ENCODE measurements around the gene ATXN1L. TPM values are rescaled to one million over a fixed set of nuclear protein-coding genes. Genes with fewer than 3 reads are reported as not detected.

Gene ATXN1L
- polyA plus RNA-seq, 1 donor (not counting 4 experiments of a cell fraction or from before 2014, with no cell fraction given): 12.8 TPM

GRCh38 chr16:71852561-71852960, 6.8 kb downstream of the ATXN1L start:
- Histone ChIP-seq H3K36me3 (ENCODE audit: control insufficient read depth in 2 of 2, extremely low read depth in 1 of 2, insufficient read depth in 2 of 2, low read length in 2 of 2) (peaks cover 36 to 43% of the 10 kb centered on the region in 2 experiments), H3K27ac (ENCODE audit: control insufficient read depth, insufficient read depth, low read length) (no peak overlapping the region)

GRCh38 chr16:71853413-71853812, 7.6 kb downstream of the ATXN1L start:
- DNase-seq (ENCODE audit: low read depth, low spot score) (no peak), FAIRE-seq (no peak)
- no peak overlapping the region for H2AFZ ChIP-seq (ENCODE audit: control insufficient read depth, low read length)
- H3K9me1 ChIP-seq (ENCODE audit: control insufficient read depth, extremely low read depth, insufficient read depth, low read length): peaks cover 4% of the 10 kb centered on the region
- H3K4me2 ChIP-seq (ENCODE audit: control insufficient read depth, extremely low read depth, insufficient read depth, low read depth, low read length): no peak overlapping the region
- dilution Hi-C loops (cut with MboI; ENCODE audit: extremely low pct_ligation_motif_present, low sequenced_read_pairs): no loop called here
- no peak overlapping the region for H3K9ac ChIP-seq (ENCODE audit: control insufficient read depth, extremely low read depth, insufficient read depth, low read length)
- H3K36me3 ChIP-seq (ENCODE audit: control insufficient read depth in 2 of 2, extremely low read depth in 1 of 2, insufficient read depth in 2 of 2, low read length in 2 of 2): peaks cover 36 to 43% of the 10 kb centered on the region in 2 experiments
- no peaks in the 10 kb centered on the region for H3K27me3 ChIP-seq (ENCODE audit: control insufficient read depth, extremely low read depth, insufficient read depth, low read length)
- peaks cover 3% of the 10 kb centered on the region for H4K20me1 ChIP-seq (ENCODE audit: control insufficient read depth, extremely low read depth, insufficient read depth, low read length)
- no peaks in the 10 kb centered on the region for H3K9me3 ChIP-seq (ENCODE audit: control insufficient read depth, low read depth, low read length)
- H3K4me1 ChIP-seq (ENCODE audit: control insufficient read depth, extremely low read depth, insufficient read depth, low read length): no peaks in the 10 kb centered on the region
- no peak overlapping the region for H3K4me3 ChIP-seq (ENCODE audit: control insufficient read depth in 2 of 3, extremely low read depth in 1 of 3, insufficient read depth in 2 of 3, low read depth in 1 of 3, low read length in 3 of 3)
- TF ChIP-seq, protein P1, sequence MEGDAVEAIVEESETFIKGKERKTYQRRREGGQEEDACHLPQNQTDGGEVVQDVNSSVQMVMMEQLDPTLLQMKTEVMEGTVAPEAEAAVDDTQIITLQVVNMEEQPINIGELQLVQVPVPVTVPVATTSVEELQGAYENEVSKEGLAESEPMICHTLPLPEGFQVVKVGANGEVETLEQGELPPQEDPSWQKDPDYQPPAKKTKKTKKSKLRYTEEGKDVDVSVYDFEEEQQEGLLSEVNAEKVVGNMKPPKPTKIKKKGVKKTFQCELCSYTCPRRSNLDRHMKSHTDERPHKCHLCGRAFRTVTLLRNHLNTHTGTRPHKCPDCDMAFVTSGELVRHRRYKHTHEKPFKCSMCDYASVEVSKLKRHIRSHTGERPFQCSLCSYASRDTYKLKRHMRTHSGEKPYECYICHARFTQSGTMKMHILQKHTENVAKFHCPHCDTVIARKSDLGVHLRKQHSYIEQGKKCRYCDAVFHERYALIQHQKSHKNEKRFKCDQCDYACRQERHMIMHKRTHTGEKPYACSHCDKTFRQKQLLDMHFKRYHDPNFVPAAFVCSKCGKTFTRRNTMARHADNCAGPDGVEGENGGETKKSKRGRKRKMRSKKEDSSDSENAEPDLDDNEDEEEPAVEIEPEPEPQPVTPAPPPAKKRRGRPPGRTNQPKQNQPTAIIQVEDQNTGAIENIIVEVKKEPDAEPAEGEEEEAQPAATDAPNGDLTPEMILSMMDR (optimal IDR thresholded peaks at IDR 0.05 in 1 of 3, IDR thresholded peaks at IDR 0.05 in 1 of 3, conservative IDR thresholded peaks at IDR 0.05 in 1 of 3; ENCODE audit: extremely low read depth in 1 of 3, insufficient read depth in 2 of 3, low read length in 3 of 3): no peak
- TF ChIP-seq EZH2 (IDR thresholded peaks at IDR 0.05; ENCODE audit: low read length): no peak
- peaks cover 20% of the 10 kb centered on the region for H3K79me2 ChIP-seq (ENCODE audit: control insufficient read depth, insufficient read depth, low read length)
- H3K27ac ChIP-seq (ENCODE audit: control insufficient read depth, insufficient read depth, low read length): no peak overlapping the region

More at GRCh38 chr16:71852561-71852960, 6.8 kb downstream of the ATXN1L start:
- TF ChIP-seq, protein P1 (optimal IDR thresholded peaks at IDR 0.05 in 1 of 3, IDR thresholded peaks at IDR 0.05 in 1 of 3, conservative IDR thresholded peaks at IDR 0.05 in 1 of 3; ENCODE audit: extremely low read depth in 1 of 3, insufficient read depth in 2 of 3, low read length in 3 of 3): no peak
- TF ChIP-seq EZH2 (IDR thresholded peaks at IDR 0.05; ENCODE audit: low read length): no peak
- Histone ChIP-seq H3K9me3 (ENCODE audit: control insufficient read depth, low read depth, low read length) (no peaks in the 10 kb centered on the region), H3K79me2 (ENCODE audit: control insufficient read depth, insufficient read depth, low read length) (peaks cover 26% of the 10 kb centered on the region), H3K4me1 (ENCODE audit: control insufficient read depth, extremely low read depth, insufficient read depth, low read length) (no peaks in the 10 kb centered on the region), H3K9me1 (ENCODE audit: control insufficient read depth, extremely low read depth, insufficient read depth, low read length) (peaks cover 4% of the 10 kb centered on the region), H3K27me3 (ENCODE audit: control insufficient read depth, extremely low read depth, insufficient read depth, low read length) (no peaks in the 10 kb centered on the region), H3K4me3 (ENCODE audit: control insufficient read depth in 2 of 3, extremely low read depth in 1 of 3, insufficient read depth in 2 of 3, low read depth in 1 of 3, low read length in 3 of 3) (no peak overlapping the region), H4K20me1 (ENCODE audit: control insufficient read depth, extremely low read depth, insufficient read depth, low read length) (peaks cover 3% of the 10 kb centered on the region), H3K9ac (ENCODE audit: control insufficient read depth, extremely low read depth, insufficient read depth, low read length) (no peak overlapping the region), H3K4me2 (ENCODE audit: control insufficient read depth, extremely low read depth, insufficient read depth, low read depth, low read length) (no peak overlapping the region), H2AFZ (ENCODE audit: control insufficient read depth, low read length) (no peak overlapping the region)
- no peak for DNase-seq (ENCODE audit: low read depth, low spot score)
- dilution Hi-C loops (cut with MboI; ENCODE audit: extremely low pct_ligation_motif_present, low sequenced_read_pairs): no loop called here
- no peak for FAIRE-seq

All from keratinocyte (primary cell).